ENCODE data around the gene CCDC122.

Gene CCDC122

GRCh38 chr13:43805071-43805468 lies 74.5 kb downstream of the CCDC122 start:
- DNase-seq (ENCODE audit: extremely low read depth in 1 of 2, low read depth in 1 of 2) = no peak

- no peak for DNase-seq (ENCODE audit: extremely low read depth in 1 of 2, low read depth in 1 of 2)
These were observed 75.0 kb downstream of the CCDC122 start for GRCh38 chr13:43804461-43805070.

- DNase-seq (ENCODE audit: extremely low read depth in 1 of 2, low read depth in 1 of 2) = no peak
These were observed 77.0 kb downstream of the CCDC122 start for GRCh38 chr13:43802511-43802910.

- DNase-seq (ENCODE audit: extremely low read depth in 1 of 2, low read depth in 1 of 2) = no peak
These were observed 78.7 kb downstream of the CCDC122 start for GRCh38 chr13:43800828-43801227.

GRCh38 chr13:43799191-43799590 lies 80.3 kb downstream of the CCDC122 start:
- DNase-seq (ENCODE audit: extremely low read depth in 1 of 2, low read depth in 1 of 2) = no peak

- no peak for DNase-seq (ENCODE audit: extremely low read depth in 1 of 2, low read depth in 1 of 2)
These were observed 81.7 kb downstream of the CCDC122 start for GRCh38 chr13:43797869-43798268.

- DNase-seq (ENCODE audit: extremely low read depth in 1 of 2, low read depth in 1 of 2) = no peak
These were observed 82.4 kb downstream of the CCDC122 start for GRCh38 chr13:43797159-43797558.

- no peak for DNase-seq (ENCODE audit: extremely low read depth in 1 of 2, low read depth in 1 of 2)
These were observed 85.1 kb downstream of the CCDC122 start for GRCh38 chr13:43794416-43794815.

GRCh38 chr13:43792076-43792881 lies 87.3 kb downstream of the CCDC122 start:
- DNase-seq (ENCODE audit: extremely low read depth in 1 of 2, low read depth in 1 of 2) = no peak

GRCh38 chr13:43787997-43788396 lies 91.5 kb downstream of the CCDC122 start:
- no peak for DNase-seq (ENCODE audit: extremely low read depth in 1 of 2, low read depth in 1 of 2)

- no peak for DNase-seq (ENCODE audit: extremely low read depth in 1 of 2, low read depth in 1 of 2)
These were observed 92.0 kb downstream of the CCDC122 start for GRCh38 chr13:43787518-43787891.

GRCh38 chr13:43786766-43787517 lies 92.6 kb downstream of the CCDC122 start, which contains the start of gene ENOX1:
Gene ENOX1 (minus strand): TSS chr13:43786972.
- DNase-seq (ENCODE audit: extremely low read depth in 1 of 2, low read depth in 1 of 2) = no peak

- no peak for DNase-seq (ENCODE audit: extremely low read depth in 1 of 2, low read depth in 1 of 2)
These were observed 93.1 kb downstream of the CCDC122 start for GRCh38 chr13:43786472-43786765.
